Activated CD8-positive, alpha-beta memory T cell treated with anti-CD3 and anti-CD28 coated beads for 24 hours (primary cell): ENCODE measurements around the gene TGFBR3.

Experiments used
- DNase-seq: peaks from one replicate; pipeline ENCODE4 v3.0.0-alpha.2; 2020

TGFBR3 gene

GRCh38 chr1:91885716-91886506 is at the start of gene TGFBR3:
Gene TGFBR3, minus strand, starts transcription at chr1:91886151. Its CDS starts 24,620 bp downstream, at chr1:91861531.
- DNase-seq: peak; percentile 91

DNA sequence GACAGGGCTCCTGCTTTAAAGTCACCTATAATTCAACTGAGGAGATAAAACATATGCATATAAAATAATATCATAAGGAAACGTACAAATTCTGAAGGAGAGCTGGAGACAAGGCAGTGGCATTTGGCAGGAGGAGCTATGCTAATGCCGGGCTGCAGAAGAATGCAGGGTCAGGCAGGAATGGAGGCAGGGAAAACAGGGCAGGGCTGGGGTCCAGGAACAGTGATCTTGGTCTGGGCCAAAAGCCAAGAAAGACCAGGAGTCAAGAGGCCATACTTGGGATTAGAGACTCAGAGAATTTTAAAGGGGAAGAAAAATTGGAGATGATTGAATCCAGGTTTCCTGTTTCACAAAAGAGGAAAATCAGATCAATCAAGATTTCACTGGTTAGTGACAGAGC is 43.3 kb upstream of the TGFBR3 start:
- no peak for DNase-seq

- DNase-seq: no peak
Observed at GRCh38 chr1:91928026-91928425, 42.1 kb upstream of the TGFBR3 start.

GRCh38 chr1:91925644-91926435 is 39.9 kb upstream of the TGFBR3 start:
- DNase-seq: no peak

DNA sequence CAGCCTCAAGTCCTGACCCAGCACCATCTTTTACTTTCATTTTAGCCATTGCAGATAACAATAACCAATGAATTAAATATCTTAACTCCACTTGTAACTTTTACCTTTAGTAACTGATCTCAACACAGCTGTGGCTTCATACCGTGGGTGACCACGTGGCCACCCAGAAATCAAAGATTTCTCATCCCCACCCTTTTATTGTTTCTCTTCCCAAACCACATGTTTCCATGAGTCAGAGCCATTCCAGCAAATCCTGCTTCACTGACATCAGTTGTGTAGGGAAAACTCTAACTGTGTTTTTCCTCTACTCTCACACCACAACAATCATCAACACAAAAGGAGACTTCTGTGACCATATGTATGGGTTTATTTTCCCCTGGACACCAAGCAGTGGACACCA is 38.2 kb upstream of the TGFBR3 start:
- DNase-seq: no peak

DNA sequence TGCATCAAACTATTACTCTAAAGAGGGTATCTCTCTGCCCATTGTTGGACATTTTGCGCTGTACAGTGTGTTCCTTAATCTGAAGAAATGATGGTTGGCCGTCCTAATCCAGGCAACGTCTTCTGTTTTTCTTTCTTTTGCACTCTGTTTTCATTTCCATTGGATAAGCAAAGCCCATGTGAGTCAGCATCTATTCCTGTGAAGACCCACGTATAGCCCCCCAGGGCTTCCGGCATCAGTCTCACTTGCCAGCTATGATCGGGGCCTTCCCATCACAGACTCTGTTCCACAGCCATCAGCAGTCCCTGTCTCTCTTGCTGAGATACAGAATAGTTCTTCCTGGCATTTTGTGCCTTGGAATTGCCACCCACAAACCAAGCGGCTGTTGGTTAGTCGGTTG is 34.0 kb upstream of the TGFBR3 start:
- no peak for DNase-seq

DNA sequence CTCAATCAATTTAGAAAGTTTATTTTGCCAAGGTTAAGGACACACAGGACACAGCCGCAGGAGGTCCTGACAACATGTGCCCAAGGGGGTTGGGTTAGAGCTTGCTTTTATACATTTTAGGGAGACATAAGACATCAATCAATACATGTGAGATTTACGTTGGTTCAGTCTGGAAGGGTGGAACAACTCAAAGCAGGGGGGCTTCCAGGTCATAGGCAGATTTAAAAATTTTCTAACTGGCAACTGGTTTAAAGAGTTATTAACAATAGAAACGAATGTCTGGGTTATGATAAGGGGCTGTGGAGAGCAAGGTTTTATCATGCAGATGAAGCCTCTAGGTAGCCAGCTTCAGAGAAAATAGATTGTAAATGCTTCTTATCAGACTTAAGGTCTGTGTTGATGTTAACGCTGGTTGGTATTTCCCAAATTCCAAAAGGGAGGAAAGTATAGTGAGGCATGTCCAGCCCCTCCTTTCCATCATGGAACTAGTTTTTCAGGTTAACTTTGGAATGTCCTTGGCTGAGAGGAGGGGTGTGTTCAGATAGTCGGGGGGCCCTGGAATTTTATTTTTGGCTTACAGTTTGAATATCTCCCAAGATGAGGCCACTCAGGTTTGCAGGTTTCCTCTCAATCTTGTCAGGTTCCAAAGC is 31.0 kb upstream of the TGFBR3 start:
- no peak for DNase-seq

DNA sequence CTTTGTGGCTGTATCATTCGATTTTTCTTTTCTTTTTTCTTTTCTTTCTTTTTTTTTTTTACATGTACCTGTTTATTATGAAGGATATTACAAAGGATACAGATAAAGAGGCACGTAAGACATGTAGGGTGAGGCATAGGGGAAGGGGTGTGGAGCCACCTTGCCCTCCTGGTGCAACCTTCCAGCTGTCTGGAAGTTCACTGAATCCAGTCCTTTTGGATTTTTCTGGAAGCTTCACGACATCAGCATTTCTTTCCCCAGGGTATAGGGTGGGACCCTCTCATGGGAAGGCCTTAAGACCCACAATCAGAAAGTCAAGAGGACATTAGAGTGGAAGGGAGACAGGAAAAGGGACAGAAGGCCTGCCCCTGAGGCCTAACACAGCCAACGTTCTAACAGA is 30.1 kb upstream of the TGFBR3 start:
- DNase-seq: no peak

GRCh38 chr1:91913018-91913417 is 27.1 kb upstream of the TGFBR3 start:
- DNase-seq: no peak

GRCh38 chr1:91912266-91912665 is 26.3 kb upstream of the TGFBR3 start:
- DNase-seq: no peak

DNA sequence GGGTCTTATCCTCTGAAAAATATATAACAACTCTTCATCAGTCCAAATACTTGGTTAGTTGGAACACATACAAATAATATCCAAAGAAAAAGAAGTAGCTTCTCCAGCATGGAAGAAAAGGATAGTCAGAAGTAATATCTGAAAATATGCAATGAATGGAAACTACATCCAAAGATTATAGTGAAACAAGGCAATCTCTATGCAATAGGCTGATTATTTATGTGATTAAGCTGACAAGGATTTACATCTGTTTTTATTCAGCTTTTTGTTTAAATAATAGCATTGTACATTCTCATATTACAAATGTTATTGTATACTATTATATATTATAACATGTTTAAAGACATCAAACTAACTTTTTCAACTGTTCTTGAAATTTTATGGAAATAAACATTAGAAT is 15.3 kb upstream of the TGFBR3 start:
- DNase-seq: no peak

- DNase-seq: no peak
Observed at GRCh38 chr1:91900562-91900961, 14.6 kb upstream of the TGFBR3 start.

GRCh38 chr1:91897016-91897415 is 11.1 kb upstream of the TGFBR3 start:
- no peak for DNase-seq

DNA sequence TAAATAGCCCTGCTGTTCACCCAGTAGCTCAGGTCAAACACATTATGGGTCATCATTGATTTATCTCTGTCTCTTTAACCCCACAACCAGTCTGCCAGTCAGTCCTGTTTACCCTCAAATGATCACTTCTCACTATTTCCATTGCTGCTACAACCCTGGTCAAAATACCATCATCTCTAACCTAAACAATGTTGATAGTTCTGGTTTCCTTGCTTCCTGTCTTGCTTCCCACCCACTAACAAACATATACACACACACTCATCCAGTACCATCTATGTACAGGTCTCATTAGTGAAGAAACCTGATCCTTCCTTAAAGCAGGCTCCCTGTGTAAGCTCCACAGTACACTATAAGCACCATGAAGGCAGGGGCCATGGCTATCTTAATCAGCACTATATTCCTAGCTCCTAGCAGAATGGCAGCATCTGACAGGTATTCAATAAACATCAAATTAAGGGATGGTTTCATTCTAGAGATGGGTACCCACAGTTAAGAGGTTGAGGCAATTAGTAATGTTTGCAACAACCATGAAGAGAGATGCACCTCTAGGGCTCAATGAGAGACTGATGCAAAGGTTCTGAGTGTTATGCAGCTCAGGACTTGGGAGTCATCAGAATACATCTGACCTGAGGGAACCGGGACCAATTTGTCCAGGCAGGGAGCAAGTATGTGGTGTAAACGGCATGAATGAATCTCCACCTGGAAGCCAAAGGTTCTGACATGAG is 10.0 kb upstream of the TGFBR3 start:
- DNase-seq: no peak

DNA sequence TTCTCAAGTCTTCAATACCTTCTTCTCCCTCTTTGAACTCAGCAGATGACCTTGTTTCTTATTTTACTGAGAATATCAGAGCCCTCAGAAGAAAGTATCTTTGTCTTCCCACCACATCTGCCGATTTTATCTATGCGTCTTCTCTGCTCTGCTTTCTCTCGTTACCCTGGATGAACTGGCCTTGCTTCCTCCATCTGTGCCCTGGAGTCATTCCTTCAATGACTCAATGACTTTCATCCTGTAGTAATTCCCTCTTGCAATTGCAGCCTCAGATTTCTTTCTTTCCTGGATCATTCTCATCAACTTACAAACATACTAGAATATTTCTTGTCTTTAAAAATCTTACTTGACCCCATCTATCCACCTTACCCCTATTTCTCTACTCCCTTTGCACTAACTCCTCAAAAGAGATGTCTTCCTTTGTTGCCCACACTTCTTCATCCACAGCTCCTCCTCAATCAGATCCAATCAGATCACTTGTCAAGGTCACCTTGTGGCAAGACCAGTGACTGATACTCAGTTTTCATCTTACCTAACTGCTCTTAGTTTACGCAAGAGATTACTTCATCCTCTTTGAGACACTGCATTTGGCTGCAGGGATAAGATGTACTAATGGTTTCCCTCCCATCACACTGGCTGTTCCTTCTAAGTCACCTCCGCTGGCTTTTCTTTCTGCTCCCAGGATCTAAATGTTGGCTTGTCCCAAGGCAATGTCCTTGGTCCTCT is 8.2 kb upstream of the TGFBR3 start:
- peak; percentile 45 for DNase-seq

DNA sequence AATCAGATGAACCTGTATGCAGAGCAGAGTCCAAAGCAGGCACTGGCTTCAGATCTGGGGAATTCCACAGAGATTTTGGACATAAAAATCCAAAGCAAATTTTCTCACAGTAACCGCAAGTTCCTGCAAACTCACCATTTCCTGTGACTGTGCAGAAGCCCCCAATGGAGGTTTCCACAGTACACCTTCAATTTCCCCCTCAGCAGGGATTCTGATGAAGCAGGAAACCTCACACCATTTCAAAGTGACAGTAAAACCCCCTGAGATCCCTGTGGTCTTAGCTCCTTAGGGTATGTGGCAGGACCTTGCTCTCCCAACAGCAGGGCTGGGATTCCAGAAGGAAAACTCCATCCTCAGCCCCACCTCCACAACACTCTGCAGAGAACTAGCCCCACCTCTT is 6.0 kb upstream of the TGFBR3 start:
- no peak for DNase-seq

- DNase-seq: no peak
Observed at GRCh38 chr1:91891454-91891853, 5.5 kb upstream of the TGFBR3 start.

DNA sequence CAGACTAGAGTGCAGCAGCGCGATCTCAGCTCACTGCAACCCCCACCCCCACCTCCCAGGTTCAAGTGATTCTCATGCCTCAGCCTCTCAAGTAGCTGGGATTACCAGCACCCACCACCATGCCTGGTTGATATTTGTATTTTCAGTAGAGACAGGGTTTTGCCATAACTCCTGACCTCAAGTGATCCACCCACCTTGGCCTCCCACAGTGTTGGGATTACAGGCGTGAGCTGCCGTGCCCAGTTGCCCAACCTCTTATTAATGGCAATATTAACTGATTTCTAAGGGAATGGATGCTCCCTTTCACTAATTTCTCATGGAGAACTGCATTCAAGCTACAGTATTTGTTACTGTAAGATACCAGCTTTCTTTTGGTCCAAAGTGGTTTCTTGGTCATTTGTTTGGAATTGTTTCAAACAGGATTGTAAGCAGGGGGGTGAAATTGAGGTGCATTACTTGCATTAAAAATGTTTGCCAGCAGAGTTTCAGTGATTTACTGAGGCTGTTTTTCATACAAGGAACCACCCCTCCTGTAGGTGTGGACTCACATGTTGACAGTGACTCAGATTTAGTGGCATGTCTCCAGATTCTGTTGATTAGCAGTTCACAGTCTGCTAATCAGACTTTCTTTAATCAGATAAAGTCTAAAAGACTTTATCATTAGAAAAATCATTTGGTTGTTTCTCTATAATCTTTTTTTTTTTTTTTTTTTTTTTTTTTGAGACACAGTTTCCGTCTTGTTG is 3.9 kb upstream of the TGFBR3 start:
- DNase-seq: no peak

DNA sequence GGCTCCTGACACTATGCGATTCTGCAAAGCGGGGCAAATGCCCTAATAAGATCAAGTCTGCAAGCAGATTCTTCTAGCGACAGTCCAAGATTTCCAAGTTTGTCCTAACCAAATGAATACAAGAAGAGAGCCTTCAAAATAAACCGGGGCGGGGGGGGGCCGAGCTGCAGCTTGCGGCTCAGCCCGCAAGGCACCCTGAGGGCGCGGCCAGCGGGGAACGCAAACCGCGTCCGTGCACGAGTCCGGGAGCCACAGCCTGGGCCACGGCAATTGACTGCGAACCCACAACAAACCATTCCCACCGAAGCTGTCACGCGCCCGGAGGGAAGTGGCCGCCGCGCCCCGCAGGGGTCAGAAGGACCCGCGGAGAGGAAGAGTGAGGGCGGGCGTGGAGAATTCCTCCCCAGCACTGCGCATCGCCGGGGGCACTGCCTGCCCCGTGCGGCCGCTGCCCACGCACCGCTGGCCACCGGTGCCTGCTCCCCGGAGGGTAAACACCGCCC is 687 bp downstream of the TGFBR3 start:
- no peak for DNase-seq

GRCh38 chr1:91884459-91885212 is 1.3 kb downstream of the TGFBR3 start:
- DNase-seq: peak; percentile 78

GRCh38 chr1:91883470-91883869 is 2.5 kb downstream of the TGFBR3 start:
- DNase-seq: no peak
